ENCODE data around the gene SEC24D.

- no peak for TF ChIP-seq CTCF (IDR thresholded peaks at IDR 0.05)
- TF ChIP-seq POLR2A (IDR thresholded peaks at IDR 0.05): no peak
- no peak for TF ChIP-seq EP300 (IDR thresholded peaks at IDR 0.05; ENCODE audit: low read depth)
- no peak for TF ChIP-seq POLR2AphosphoS5 (IDR thresholded peaks at IDR 0.05)
Measured at GRCh38 chr4:118756958-118757357, 79.0 kb downstream of the SEC24D start.

All from transverse colon (tissue), 4 donors.